AG09319 (cell line): ENCODE measurements around the gene SKI.

Source experiments
- DNase-seq: peaks from one replicate; pipeline ENCODE4 v3.0.0-alpha.2; 2010; ENCODE audit warnings: low read depth; ENCODE audit errors: extremely low read depth
- CTCF ChIP-seq: IDR thresholded peaks from 2 replicates; pipeline ENCODE4 v1.5.1; 2011; ENCODE audit warnings: low read depth, mild to moderate bottlenecking, inconsistent platforms, low read length, moderate library complexity

Gene SKI

GRCh38 chr1:2224170-2224584 lies 3.9 kb upstream of the SKI start:
- no peak for DNase-seq
- no peak for TF ChIP-seq CTCF

GRCh38 chr1:2224631-2225428 lies 3.3 kb upstream of the SKI start:
- TF ChIP-seq CTCF, result no peak
- DNase-seq, result no peak

GRCh38 chr1:2226525-2227345 lies 1.4 kb upstream of the SKI start:
- no peak for DNase-seq
- TF ChIP-seq CTCF, result no peak

GRCh38 chr1:2227346-2228156 lies 568 bp upstream of the SKI start:
- peak; percentile 95 for DNase-seq
- TF ChIP-seq CTCF, result no peak

GRCh38 chr1:2228694-2229036 lies 546 bp downstream of the SKI start:
- no peak for TF ChIP-seq CTCF
- no peak for DNase-seq

GRCh38 chr1:2229037-2229864 lies 1.1 kb downstream of the SKI start:
- DNase-seq, result no peak
- no peak; the same call in 1 of the 2 replicates for TF ChIP-seq CTCF
